HepG2 (cell line): ENCODE results near the gene COL27A1. TPM values are rescaled to one million over a fixed set of nuclear protein-coding genes. Genes with fewer than 3 reads are reported as not detected.
A peak's percentile ranks its signal among the peaks of the same experiment; 100 is the strongest.

ENCODE experiments used
- ATAC-seq: fragments of 200-7000 bp; cut with Tn5 transposase; 3 replicates; pipeline ENCODE4 v1.9.1; 2020; ENCODE audit warnings: mild to moderate bottlenecking, moderate library complexity
- BruUV-seq: library from RNA; stranded (reverse); fragments of 400-500 nt; replicated peaks from 2 replicates; lab custom pipeline; 2021; lab: Mats Ljungman, UMichigan
- CTCF ChIA-PET: fragments of 300-600 bp; formaldehyde crosslinking; extraction: SDS; loops from one replicate; lab custom pipeline; 2021; ENCODE audit warnings: low total read pairs, inconsistent platforms, low intra/inter-chr PET ratio; lab: Yijun Ruan, JAX
- POLR2A ChIA-PET: fragments of 350-600 bp; sonication (Branson Sonifier 250); formaldehyde crosslinking; loops from one replicate; lab custom pipeline; 2020; ENCODE audit warnings: antibody characterized with exemption, inconsistent platforms; lab: Yijun Ruan, JAX
- DNase-seq: peaks from one replicate; pipeline ENCODE4 v3.0.0-alpha.2; 2015; ENCODE audit warnings: low spot score
- FAIRE-seq: peaks from 3 replicates; lab custom pipeline; 2011; peaks lifted over from hg19 to GRCh38; lab: Jason Lieb, UNC
- H2AFZ ChIP-seq: one replicate; pipeline ENCODE4 v1.6.1; 2011; ENCODE audit warnings: low read length, inconsistent platforms
- H3K27ac ChIP-seq: fragments of 300-600 bp; 3 replicates; pipeline ENCODE4 v1.8.0; 2011; ENCODE audit warnings: mixed run types, mild to moderate bottlenecking, mixed read lengths, low read length, inconsistent platforms; ENCODE audit not compliant: insufficient read depth; ENCODE audit errors: extremely low read length
- H3K27me3 ChIP-seq, 2 experiments: fragments of 200-600 bp in 1 of 2; 2 replicates in 1 of 2; 3 replicates in 1 of 2; pipeline versions ENCODE4 v1.6.0 to v1.8.0; 2011; ENCODE audit warnings: low read length in 2 of 2, mild to moderate bottlenecking in 2 of 2, moderate library complexity in 2 of 2, inconsistent platforms in 1 of 2; ENCODE audit not compliant: insufficient read depth in 2 of 2, control insufficient read depth in 1 of 2
- H3K36me3 ChIP-seq, 2 experiments: fragments of 200-600 bp in 1 of 2; replicated peaks in 1 of 2; 2 replicates in 1 of 2; 3 replicates in 1 of 2; pipeline versions ENCODE4 v1.5.1 to v1.8.0; 2011; ENCODE audit warnings: low read length in 2 of 2, inconsistent platforms in 1 of 2; ENCODE audit not compliant: insufficient read depth in 2 of 2, control insufficient read depth in 1 of 2
- H3K4me1 ChIP-seq: 2 replicates; pipeline ENCODE4 v1.5.1; 2012; ENCODE audit warnings: low read length, inconsistent platforms; ENCODE audit not compliant: insufficient read depth
- H3K4me2 ChIP-seq: 2 replicates; pipeline ENCODE4 v1.6.0; 2011; ENCODE audit warnings: low read depth, low read length, inconsistent platforms
- H3K4me3 ChIP-seq, 3 experiments: fragments of 200-600 bp in 1 of 3; sonication (generic), shearing (Covaris generic) in 1 of 3; replicated peaks in 1 of 3; 2 replicates each; pipeline ENCODE4 v1.5.1; 2011 to 2016; ENCODE audit warnings: low read length in 3 of 3, inconsistent platforms in 2 of 3, low read depth in 2 of 3, mild to moderate bottlenecking in 2 of 3, control low read depth in 1 of 3, mixed read lengths in 1 of 3; ENCODE audit not compliant: insufficient read depth in 1 of 3
- H3K79me2 ChIP-seq: one replicate; pipeline ENCODE4 v1.6.1; 2011; ENCODE audit warnings: low read length, inconsistent platforms; ENCODE audit not compliant: insufficient read depth
- H3K9ac ChIP-seq: 2 replicates; pipeline ENCODE4 v1.6.0; 2011; ENCODE audit warnings: mild to moderate bottlenecking, low read depth, low read length, inconsistent platforms; ENCODE audit not compliant: insufficient read depth
- H3K9me3 ChIP-seq: 2 replicates; pipeline ENCODE4 v1.5.1; 2012; ENCODE audit warnings: mild to moderate bottlenecking, low read length
- H4K20me1 ChIP-seq: 2 replicates; pipeline ENCODE4 v1.6.0; 2011; ENCODE audit warnings: inconsistent platforms, mild to moderate bottlenecking, low read length, moderate library complexity; ENCODE audit not compliant: insufficient read depth
- HNF4G ChIP-seq, 2 experiments: sonication (generic) in 1 of 2; formaldehyde crosslinking in 1 of 2; IDR thresholded peaks; 2 replicates each; pipeline versions ENCODE4 v1.4.0 to v1.6.1; 2011 to 2020; ENCODE audit warnings: borderline replicate concordance in 2 of 2, low read depth in 2 of 2, mild to moderate bottlenecking in 2 of 2, low read length in 1 of 2, missing genetic modification reagents in 1 of 2, moderate library complexity in 1 of 2
- ZNF317 ChIP-seq: sonication (generic); formaldehyde crosslinking; IDR thresholded peaks from 2 replicates; pipeline ENCODE4 v1.5.0; 2020; ENCODE audit warnings: mild to moderate bottlenecking, missing genetic modification reagents
- WGBS: methylation state at CpG from one replicate; pipeline ENCODE4 v1.1.6; 2017; ENCODE audit warnings: low lambda C conversion rate; 5-methylcytosine and 5-hydroxymethylcytosine counted together
- in situ Hi-C: cut with HindIII; loops from 2 replicates; pipeline ENCODE4 v1.10.0; 2017; ENCODE audit warnings: low pct_unique_long_range_greater_than_20kb; ENCODE audit not compliant: extremely low pct_ligation_motif_present
- intact Hi-C: fragments of 100-400 bp; cut with micrococcal nuclease; formaldehyde crosslinking; loops from one replicate; pipeline ENCODE4 v1.10.0; 2022; ENCODE audit not compliant: unreplicated experiment
- polyA plus RNA-seq, 8 experiments: library from polyadenylated mRNA; depleted of rRNA in 3 of 8; stranded (reverse) in 7 of 8; unstranded in 1 of 8; fragments of >200 nt; fragmentation: Illumina TruSeq in 4 of 8; extraction: Trizol in 4 of 8; gene quantifications; 2 replicates each; pipeline versions ENCODE4 v1.2.1 to v1.2.3, GENCODE V29; 2011 to 2016; ENCODE audit warnings: low read depth in 4 of 8, missing spikeins in 1 of 8, mixed read lengths in 1 of 8; ENCODE audit not compliant: insufficient read depth in 1 of 8
- total RNA-seq, 5 experiments: library from RNA; depleted of rRNA; stranded (reverse); fragments of >200 nt; fragmentation: Illumina TruSeq; extraction: Trizol; gene quantifications; 2 replicates each; pipeline ENCODE4 v1.2.3, GENCODE V29; 2016; ENCODE audit warnings: low read depth in 1 of 5
- TF ChIP-seq, protein P1 (sequence below): sonication (generic); formaldehyde crosslinking; IDR thresholded peaks from 2 replicates; pipeline ENCODE4 v1.4.0; 2020; ENCODE audit warnings: missing genetic modification reagents, borderline replicate concordance

Gene COL27A1
- total and polyA plus RNA-seq, 2 of the 13 experiments (the other 11 are each of a cell fraction or from before 2014, with no cell fraction given): 71.3 to 89.1 TPM

DNA sequence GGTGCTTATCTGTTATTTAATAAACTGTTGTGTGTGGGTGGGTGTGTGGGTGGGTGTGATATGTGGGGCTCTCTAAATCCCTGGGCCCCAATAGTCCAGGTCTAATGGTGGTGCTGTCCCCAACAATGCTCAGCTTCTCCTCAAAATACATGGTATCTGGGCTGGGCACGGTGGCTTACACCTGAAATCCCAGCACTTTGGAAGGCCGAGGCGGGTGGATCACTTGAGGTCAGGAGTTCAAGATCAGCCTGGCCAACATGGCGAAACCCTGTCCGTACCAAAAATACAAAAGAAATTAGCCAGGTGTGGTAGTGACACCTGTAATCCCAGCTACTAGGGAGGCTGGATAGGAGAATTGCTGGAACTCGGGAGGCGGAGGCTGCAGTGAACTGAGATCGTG is 163.1 kb downstream of the COL27A1 start:
- Histone ChIP-seq H3K27ac (no peak overlapping the region), H3K36me3 (no peaks in the 10 kb centered on the region), H4K20me1 (no peaks in the 10 kb centered on the region), H2AFZ (peak overlapping the region; percentile 23), H3K4me1 (peaks cover 26% of the 10 kb centered on the region), H3K27me3 (no peaks in the 10 kb centered on the region), H3K4me2 (no peak overlapping the region), H3K9me3 (no peaks in the 10 kb centered on the region), H3K9ac (no peak overlapping the region)
- 90% methylated on average over 8 of the region's 8 CpGs for WGBS
- in situ Hi-C loops: no loop called here
- FAIRE-seq (no peak), DNase-seq (no peak)
- no TSS peak for BruUV-seq
- POLR2A ChIA-PET: no interaction called here
- TF ChIP-seq, protein P1, sequence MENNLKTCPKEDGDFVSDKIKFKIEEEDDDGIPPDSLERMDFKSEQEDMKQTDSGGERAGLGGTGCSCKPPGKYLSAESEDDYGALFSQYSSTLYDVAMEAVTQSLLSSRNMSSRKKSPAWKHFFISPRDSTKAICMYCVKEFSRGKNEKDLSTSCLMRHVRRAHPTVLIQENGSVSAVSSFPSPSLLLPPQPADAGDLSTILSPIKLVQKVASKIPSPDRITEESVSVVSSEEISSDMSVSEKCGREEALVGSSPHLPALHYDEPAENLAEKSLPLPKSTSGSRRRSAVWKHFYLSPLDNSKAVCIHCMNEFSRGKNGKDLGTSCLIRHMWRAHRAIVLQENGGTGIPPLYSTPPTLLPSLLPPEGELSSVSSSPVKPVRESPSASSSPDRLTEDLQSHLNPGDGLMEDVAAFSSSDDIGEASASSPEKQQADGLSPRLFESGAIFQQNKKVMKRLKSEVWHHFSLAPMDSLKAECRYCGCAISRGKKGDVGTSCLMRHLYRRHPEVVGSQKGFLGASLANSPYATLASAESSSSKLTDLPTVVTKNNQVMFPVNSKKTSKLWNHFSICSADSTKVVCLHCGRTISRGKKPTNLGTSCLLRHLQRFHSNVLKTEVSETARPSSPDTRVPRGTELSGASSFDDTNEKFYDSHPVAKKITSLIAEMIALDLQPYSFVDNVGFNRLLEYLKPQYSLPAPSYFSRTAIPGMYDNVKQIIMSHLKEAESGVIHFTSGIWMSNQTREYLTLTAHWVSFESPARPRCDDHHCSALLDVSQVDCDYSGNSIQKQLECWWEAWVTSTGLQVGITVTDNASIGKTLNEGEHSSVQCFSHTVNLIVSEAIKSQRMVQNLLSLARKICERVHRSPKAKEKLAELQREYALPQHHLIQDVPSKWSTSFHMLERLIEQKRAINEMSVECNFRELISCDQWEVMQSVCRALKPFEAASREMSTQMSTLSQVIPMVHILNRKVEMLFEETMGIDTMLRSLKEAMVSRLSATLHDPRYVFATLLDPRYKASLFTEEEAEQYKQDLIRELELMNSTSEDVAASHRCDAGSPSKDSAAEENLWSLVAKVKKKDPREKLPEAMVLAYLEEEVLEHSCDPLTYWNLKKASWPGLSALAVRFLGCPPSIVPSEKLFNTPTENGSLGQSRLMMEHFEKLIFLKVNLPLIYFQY: no peak
- TF ChIP-seq, all 625 proteins: peak for 0
- CTCF ChIA-PET: no interaction called here
- intact Hi-C loops: no loop called here
- no peak overlapping the region for H3K4me3 ChIP-seq
- H3K79me2 ChIP-seq: no peaks in the 10 kb centered on the region
- no peak for ATAC-seq

DNA sequence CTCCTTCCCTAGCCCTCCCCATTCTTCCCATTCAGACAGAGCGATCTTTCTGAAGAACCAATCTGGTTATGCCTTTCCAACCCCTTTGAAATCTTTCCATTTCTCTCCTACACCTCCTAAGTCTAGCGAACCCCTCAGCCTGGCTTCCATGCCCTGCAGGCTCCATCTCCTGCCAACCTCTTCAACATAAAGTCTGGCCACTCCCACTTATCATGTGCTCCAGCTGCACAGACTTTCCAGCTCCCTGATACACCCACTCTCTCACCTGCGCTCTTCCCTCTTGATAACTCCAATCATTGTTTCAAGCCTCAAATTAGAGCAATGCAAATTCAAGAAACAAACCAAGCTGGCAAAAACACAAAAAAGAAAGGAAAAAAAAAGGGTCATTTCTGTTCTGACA is 163.8 kb downstream of the COL27A1 start:
- WGBS: 91% methylated on average over 3 of the region's 3 CpGs
- no peaks in the 10 kb centered on the region for H4K20me1 ChIP-seq
- peaks cover 30% of the 10 kb centered on the region for H3K4me1 ChIP-seq
- H3K4me3 ChIP-seq: no peak overlapping the region
- no peak overlapping the region for H3K4me2 ChIP-seq
- POLR2A ChIA-PET: no interaction called here
- intact Hi-C loops: no loop called here
- TF ChIP-seq HNF4G (IDR thresholded peaks at IDR 0.05; ENCODE audit: borderline replicate concordance, low read depth, low read length) (no peak), HNF4G (CRISPR knock-in tag; IDR thresholded peaks at IDR 0.05; ENCODE audit: borderline replicate concordance, low read depth) (no peak), ZNF317 (CRISPR knock-in tag) (no peak)
- TF ChIP-seq, all 625 proteins: peak for 0
- DNase-seq (no peak), ATAC-seq (no peak), FAIRE-seq (no peak)
- peaks cover 7% of the 10 kb centered on the region for H3K79me2 ChIP-seq
- H2AFZ ChIP-seq: no peak overlapping the region
- H3K27ac ChIP-seq: no peak overlapping the region
- H3K9me3 ChIP-seq: no peaks in the 10 kb centered on the region
- in situ Hi-C loops: no loop called here
- CTCF ChIA-PET: no interaction called here
- H3K36me3 ChIP-seq: no peaks in the 10 kb centered on the region
- no peak overlapping the region for H3K9ac ChIP-seq
- no TSS peak for BruUV-seq
- H3K27me3 ChIP-seq: no peaks in the 10 kb centered on the region
